HG02610 (cell line): ENCODE measurements around the gene CD300H.

Experiments used
- ATAC-seq: cut with Tn5 transposase; IDR thresholded peaks from one replicate; pipeline ENCODE4 v1.9.1; 2021; ENCODE audit warnings: mild to moderate bottlenecking, moderate library complexity; ENCODE audit not compliant: unreplicated experiment

CD300H gene

GRCh38 chr17:74567397-74567796 is at the start of gene CD300H:
Gene CD300H (minus strand): TSS chr17:74567509.
- ATAC-seq = no peak

DNA sequence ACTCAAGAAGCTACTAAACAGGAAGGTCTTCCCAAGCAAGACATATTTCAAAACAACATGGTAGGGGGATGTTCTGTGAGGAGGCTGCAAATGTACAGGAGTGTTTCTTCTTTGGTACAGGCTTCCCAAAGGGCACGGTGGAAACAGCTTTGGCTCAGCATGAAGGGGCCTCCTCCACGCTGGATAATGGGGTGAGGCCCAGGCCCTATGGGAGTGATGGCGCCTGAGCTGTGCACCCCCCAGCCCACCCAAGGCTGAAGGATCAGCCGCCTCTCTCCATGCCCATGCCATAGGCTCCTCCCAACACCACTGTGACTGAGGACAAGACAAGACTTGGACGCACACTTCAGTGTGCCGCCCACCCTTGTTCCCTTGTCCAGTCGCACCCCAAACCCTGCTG is 49.4 kb upstream of the CD300H start:
- ATAC-seq = no peak

- ATAC-seq = no peak
These were observed 44.7 kb upstream of the CD300H start for GRCh38 chr17:74612046-74612445.

GRCh38 chr17:74610108-74610507 is 42.8 kb upstream of the CD300H start:
- no peak for ATAC-seq

GRCh38 chr17:74608511-74608910 is 41.2 kb upstream of the CD300H start:
- no peak for ATAC-seq

- no peak for ATAC-seq
These were observed 39.9 kb upstream of the CD300H start for GRCh38 chr17:74607221-74607620.

GRCh38 chr17:74606050-74606449 is 38.7 kb upstream of the CD300H start:
- ATAC-seq = no peak

DNA sequence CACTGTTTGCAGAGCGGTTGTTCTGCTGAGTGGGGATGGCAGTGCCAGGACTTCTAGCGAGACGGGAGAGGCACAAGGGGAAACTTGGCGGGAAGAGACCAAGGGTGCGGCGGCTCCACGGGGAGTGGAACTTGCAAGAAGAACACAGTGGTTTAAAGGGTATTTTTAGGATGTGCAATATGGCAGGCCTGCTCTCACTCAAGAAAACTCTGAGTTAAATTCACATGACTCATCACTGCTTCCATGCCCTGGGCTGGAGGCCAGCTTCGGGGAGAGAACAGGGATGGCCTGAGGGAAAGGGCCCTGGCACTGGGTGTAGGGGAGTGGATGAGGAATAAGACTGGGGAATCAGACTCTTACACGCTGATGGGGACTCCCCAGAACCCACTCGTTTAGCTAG is 38.1 kb upstream of the CD300H start:
- ATAC-seq = no peak

DNA sequence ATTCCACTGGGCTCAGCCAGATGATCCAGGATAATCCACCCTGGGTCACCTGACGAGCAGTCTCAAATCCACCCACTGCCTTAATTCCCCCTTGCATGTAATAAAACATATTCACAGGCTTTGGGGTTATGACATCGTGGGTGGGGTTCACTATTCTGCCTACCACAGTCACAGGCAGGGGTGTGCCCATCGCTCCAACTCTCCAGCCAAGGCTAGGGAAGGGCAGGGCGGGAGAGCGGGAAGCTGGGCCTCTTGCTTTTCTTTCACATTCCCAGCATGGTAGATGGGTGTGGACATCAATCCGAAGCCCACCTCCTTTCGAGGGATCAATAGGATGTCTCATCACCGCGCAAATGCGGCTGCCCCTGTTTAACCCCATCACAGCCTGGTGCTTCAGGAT is 37.5 kb upstream of the CD300H start:
- ATAC-seq = no peak

DNA sequence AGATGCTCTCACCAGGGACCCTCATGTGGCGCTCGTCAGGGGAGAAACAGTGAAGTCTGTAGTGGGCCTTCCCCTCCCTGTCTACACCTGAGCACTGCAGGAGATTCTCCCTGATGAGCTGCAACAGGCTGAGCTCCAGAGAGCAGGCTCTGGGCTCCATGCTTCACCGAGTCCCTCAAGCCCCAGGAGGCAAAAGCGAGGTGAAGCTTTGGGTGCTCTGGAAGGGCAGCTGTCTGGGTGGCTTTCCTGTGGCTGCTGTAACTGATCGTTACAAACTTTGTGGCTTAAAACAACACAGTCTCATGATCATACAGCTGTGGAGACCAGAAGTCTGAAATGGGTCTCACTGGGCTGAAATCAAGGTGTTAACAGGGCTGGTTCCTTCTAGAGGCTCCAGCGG is 36.9 kb upstream of the CD300H start:
- ATAC-seq = no peak

DNA sequence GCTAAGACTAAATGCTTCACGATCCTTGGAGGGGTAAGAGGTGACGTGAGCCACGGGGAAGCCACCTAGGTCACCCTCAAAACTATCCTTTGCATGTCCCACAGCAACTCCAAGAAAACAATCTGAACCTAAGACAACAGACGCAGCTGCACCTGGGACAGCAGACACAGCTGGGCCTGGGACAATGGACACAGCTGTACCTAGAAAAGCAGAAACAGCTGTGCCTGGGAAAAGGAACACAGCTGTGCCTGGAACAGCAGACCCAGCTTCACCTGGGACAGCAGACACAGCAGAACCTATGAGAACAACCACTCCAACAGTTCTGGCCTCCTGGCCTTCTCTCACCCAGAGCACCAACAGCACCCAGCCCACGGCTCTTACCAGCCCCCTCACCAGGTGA is 36.4 kb upstream of the CD300H start:
- no peak for ATAC-seq

- ATAC-seq = no peak
These were observed 35.8 kb upstream of the CD300H start for GRCh38 chr17:74603037-74603635.

GRCh38 chr17:74601944-74602572 is 34.7 kb upstream of the CD300H start:
- no peak for ATAC-seq

GRCh38 chr17:74599448-74599939 is 32.2 kb upstream of the CD300H start:
- ATAC-seq = no peak

DNA sequence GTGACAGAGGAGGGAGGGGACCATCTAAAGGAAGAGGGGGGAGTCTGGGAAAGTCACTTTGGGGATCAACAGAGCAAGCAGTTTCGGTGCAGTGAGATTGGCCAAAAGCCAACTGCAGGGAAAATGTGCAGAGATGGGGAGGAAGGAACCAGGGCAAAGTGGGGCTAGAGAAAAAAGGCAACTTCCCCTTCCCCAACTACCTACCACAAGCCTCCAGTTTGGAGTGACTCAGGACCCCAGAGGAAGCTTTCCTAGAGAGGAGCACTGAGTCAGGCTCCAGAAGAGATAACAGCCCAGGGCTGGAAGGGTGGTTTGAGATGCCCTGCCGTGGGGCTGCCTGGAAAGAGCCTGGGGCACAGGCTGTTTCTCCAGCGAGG is 31.7 kb upstream of the CD300H start:
- ATAC-seq = no peak

DNA sequence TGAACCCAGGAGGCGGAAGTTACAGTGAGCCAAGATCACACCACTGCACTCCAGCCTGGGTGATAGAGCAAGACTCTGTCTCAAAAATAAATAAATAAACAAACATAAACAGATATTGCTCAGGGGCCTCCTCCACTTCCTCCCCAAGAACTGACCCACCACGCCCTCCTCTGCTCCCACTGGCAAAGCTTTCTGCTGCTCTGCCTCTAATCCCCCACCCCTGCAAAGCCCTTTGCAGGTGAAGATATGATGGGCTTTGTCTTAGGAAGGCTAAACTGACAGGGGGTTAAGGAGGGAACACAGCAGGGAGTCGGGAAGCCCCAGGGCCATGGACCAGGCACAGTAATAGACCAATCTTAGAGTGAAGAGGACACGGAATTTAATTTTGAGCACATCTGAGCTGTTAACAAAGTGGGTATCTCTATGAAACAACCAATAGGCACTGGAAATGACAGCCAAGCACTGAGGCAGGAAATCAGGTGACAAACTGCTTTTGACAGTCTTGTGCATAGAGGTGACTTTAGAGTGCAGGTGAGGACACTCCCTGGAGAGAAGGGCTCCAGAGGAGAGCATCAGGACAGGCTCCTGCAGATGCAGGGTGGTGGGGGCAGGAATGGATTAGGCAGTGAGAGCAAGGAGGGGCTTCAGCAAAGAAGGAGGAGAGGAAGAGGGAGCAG is 31.2 kb upstream of the CD300H start:
- ATAC-seq = no peak

- ATAC-seq = no peak
These were observed 29.9 kb upstream of the CD300H start for GRCh38 chr17:74597069-74597790.

- ATAC-seq = no peak
These were observed 27.9 kb upstream of the CD300H start for GRCh38 chr17:74595037-74595750.

DNA sequence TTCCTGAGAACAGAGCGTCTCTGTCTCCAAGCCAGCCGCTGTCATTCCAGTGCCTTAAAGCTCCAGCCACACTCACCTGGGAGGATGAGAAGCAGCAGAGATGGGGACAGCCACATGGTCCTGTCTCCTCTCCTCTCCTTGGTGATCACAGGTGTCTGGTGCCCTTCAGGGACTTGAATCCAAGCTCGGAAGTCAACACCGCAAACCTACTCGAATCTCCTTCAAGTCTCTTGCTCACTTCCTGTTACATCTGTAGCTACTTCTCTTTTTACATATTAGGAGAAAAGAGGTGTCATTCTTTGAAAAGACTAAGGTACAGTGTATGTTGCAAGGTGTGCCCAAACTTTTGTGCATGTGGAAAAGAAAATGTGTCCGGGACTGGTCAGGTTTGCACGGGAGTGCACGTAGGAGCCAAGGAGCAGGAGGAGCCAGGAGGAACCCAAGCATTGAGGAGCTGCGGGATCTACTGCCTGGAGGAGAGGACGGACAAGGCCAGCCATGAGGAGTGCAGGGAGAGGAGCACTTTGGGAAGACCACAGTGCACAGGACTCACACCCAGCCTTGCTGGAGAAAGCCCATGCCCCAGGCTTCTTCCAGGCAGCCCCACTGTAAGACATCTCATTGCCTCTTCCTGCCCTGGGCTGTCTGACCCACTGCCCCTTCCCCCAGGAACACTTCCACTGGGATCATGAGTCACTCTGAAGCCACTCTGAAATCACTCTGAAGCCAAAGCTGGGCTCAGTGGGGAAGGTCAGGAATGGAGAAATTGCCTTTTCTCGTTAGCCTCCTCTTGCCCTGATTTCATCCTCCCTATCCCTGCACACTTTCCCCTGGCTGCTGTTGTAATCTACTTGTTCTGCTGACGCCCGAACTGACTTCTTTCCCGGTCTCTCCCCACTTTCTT is 25.0 kb upstream of the CD300H start, which contains the start of gene CD300LD:
Gene CD300LD (minus strand): TSS at position 197 of the 904 bp plus-strand sequence. CDS start 81 bp downstream, at position 116.
- ATAC-seq = no peak

- ATAC-seq = no peak
These were observed 24.2 kb upstream of the CD300H start for GRCh38 chr17:74591503-74591902.
